HepG2 (cell line): ENCODE data around the gene BRCA2. TPM values are rescaled to one million over a fixed set of nuclear protein-coding genes. Genes with fewer than 3 reads are reported as not detected.

Experiments used
- ATAC-seq: fragments of 200-7000 bp; cut with Tn5 transposase; 3 replicates; pipeline ENCODE4 v1.9.1; 2020; ENCODE audit warnings: mild to moderate bottlenecking, moderate library complexity
- BruUV-seq: library from RNA; stranded (reverse); fragments of 400-500 nt; replicated peaks from 2 replicates; lab custom pipeline; 2021; lab: Mats Ljungman, UMichigan
- CTCF ChIA-PET: fragments of 300-600 bp; formaldehyde crosslinking; extraction: SDS; loops from one replicate; lab custom pipeline; 2021; ENCODE audit warnings: low total read pairs, inconsistent platforms, low intra/inter-chr PET ratio; lab: Yijun Ruan, JAX
- POLR2A ChIA-PET: fragments of 350-600 bp; sonication (Branson Sonifier 250); formaldehyde crosslinking; loops from one replicate; lab custom pipeline; 2020; ENCODE audit warnings: antibody characterized with exemption, inconsistent platforms; lab: Yijun Ruan, JAX
- DNase-seq: peaks from one replicate; pipeline ENCODE4 v3.0.0-alpha.2; 2015; ENCODE audit warnings: low spot score
- FAIRE-seq: peaks from 3 replicates; lab custom pipeline; 2011; peaks lifted over from hg19 to GRCh38; lab: Jason Lieb, UNC
- H2AFZ ChIP-seq: one replicate; pipeline ENCODE4 v1.6.1; 2011; ENCODE audit warnings: low read length, inconsistent platforms
- H3K27ac ChIP-seq: fragments of 300-600 bp; 3 replicates; pipeline ENCODE4 v1.8.0; 2011; ENCODE audit warnings: mixed run types, mild to moderate bottlenecking, mixed read lengths, low read length, inconsistent platforms; ENCODE audit not compliant: insufficient read depth; ENCODE audit errors: extremely low read length
- H3K27me3 ChIP-seq, 2 experiments: fragments of 200-600 bp in 1 of 2; 2 replicates in 1 of 2; 3 replicates in 1 of 2; pipeline versions ENCODE4 v1.6.0 to v1.8.0; 2011; ENCODE audit warnings: low read length in 2 of 2, mild to moderate bottlenecking in 2 of 2, moderate library complexity in 2 of 2, inconsistent platforms in 1 of 2; ENCODE audit not compliant: insufficient read depth in 2 of 2, control insufficient read depth in 1 of 2
- H3K36me3 ChIP-seq, 2 experiments: fragments of 200-600 bp in 1 of 2; replicated peaks in 1 of 2; 2 replicates in 1 of 2; 3 replicates in 1 of 2; pipeline versions ENCODE4 v1.5.1 to v1.8.0; 2011; ENCODE audit warnings: low read length in 2 of 2, inconsistent platforms in 1 of 2; ENCODE audit not compliant: insufficient read depth in 2 of 2, control insufficient read depth in 1 of 2
- H3K4me1 ChIP-seq: 2 replicates; pipeline ENCODE4 v1.5.1; 2012; ENCODE audit warnings: low read length, inconsistent platforms; ENCODE audit not compliant: insufficient read depth
- H3K4me2 ChIP-seq: 2 replicates; pipeline ENCODE4 v1.6.0; 2011; ENCODE audit warnings: low read depth, low read length, inconsistent platforms
- H3K4me3 ChIP-seq, 3 experiments: fragments of 200-600 bp in 1 of 3; sonication (generic), shearing (Covaris generic) in 1 of 3; replicated peaks in 1 of 3; 2 replicates each; pipeline ENCODE4 v1.5.1; 2011 to 2016; ENCODE audit warnings: low read length in 3 of 3, inconsistent platforms in 2 of 3, low read depth in 2 of 3, mild to moderate bottlenecking in 2 of 3, control low read depth in 1 of 3, mixed read lengths in 1 of 3; ENCODE audit not compliant: insufficient read depth in 1 of 3
- H3K79me2 ChIP-seq: one replicate; pipeline ENCODE4 v1.6.1; 2011; ENCODE audit warnings: low read length, inconsistent platforms; ENCODE audit not compliant: insufficient read depth
- H3K9ac ChIP-seq: 2 replicates; pipeline ENCODE4 v1.6.0; 2011; ENCODE audit warnings: mild to moderate bottlenecking, low read depth, low read length, inconsistent platforms; ENCODE audit not compliant: insufficient read depth
- H3K9me3 ChIP-seq: 2 replicates; pipeline ENCODE4 v1.5.1; 2012; ENCODE audit warnings: mild to moderate bottlenecking, low read length
- H4K20me1 ChIP-seq: 2 replicates; pipeline ENCODE4 v1.6.0; 2011; ENCODE audit warnings: inconsistent platforms, mild to moderate bottlenecking, low read length, moderate library complexity; ENCODE audit not compliant: insufficient read depth
- BCL6 ChIP-seq: IDR thresholded peaks from 2 replicates; pipeline ENCODE4 v1.6.1; 2016; ENCODE audit warnings: missing genetic modification reagents, missing compliant biosample characterization
- ETV5 ChIP-seq: IDR thresholded peaks from 2 replicates; pipeline ENCODE4 v1.6.1; 2018; ENCODE audit warnings: missing biosample characterization, missing genetic modification reagents, inconsistent platforms, borderline replicate concordance
- FOSL1 ChIP-seq: sonication (generic); formaldehyde crosslinking; IDR thresholded peaks from 2 replicates; pipeline ENCODE4 v1.9.0; 2021; ENCODE audit warnings: missing genetic modification reagents, borderline replicate concordance
- GATAD2A ChIP-seq: IDR thresholded peaks from 2 replicates; pipeline ENCODE4 v1.6.1; 2016
- SAP130 ChIP-seq: IDR thresholded peaks from 2 replicates; pipeline ENCODE4 v1.6.1; 2016; ENCODE audit warnings: low read depth
- TFE3 ChIP-seq: IDR thresholded peaks from 2 replicates; pipeline ENCODE4 v1.6.1; 2016
- ZNF703 ChIP-seq: sonication (generic); formaldehyde crosslinking; IDR thresholded peaks from 2 replicates; pipeline ENCODE4 v1.5.1; 2020; ENCODE audit warnings: missing genetic modification reagents, mild to moderate bottlenecking, moderate library complexity, borderline replicate concordance
- WGBS: methylation state at CpG from one replicate; pipeline ENCODE4 v1.1.6; 2017; ENCODE audit warnings: low lambda C conversion rate; 5-methylcytosine and 5-hydroxymethylcytosine counted together
- in situ Hi-C: cut with HindIII; loops from 2 replicates; pipeline ENCODE4 v1.10.0; 2017; ENCODE audit warnings: low pct_unique_long_range_greater_than_20kb; ENCODE audit not compliant: extremely low pct_ligation_motif_present
- intact Hi-C: fragments of 100-400 bp; cut with micrococcal nuclease; formaldehyde crosslinking; loops from one replicate; pipeline ENCODE4 v1.10.0; 2022; ENCODE audit not compliant: unreplicated experiment
- polyA plus RNA-seq, 8 experiments: library from polyadenylated mRNA; depleted of rRNA in 3 of 8; stranded (reverse) in 7 of 8; unstranded in 1 of 8; fragments of >200 nt; fragmentation: Illumina TruSeq in 4 of 8; extraction: Trizol in 4 of 8; gene quantifications; 2 replicates each; pipeline versions ENCODE4 v1.2.1 to v1.2.3, GENCODE V29; 2011 to 2016; ENCODE audit warnings: low read depth in 4 of 8, missing spikeins in 1 of 8, mixed read lengths in 1 of 8; ENCODE audit not compliant: insufficient read depth in 1 of 8
- total RNA-seq, 5 experiments: library from RNA; depleted of rRNA; stranded (reverse); fragments of >200 nt; fragmentation: Illumina TruSeq; extraction: Trizol; gene quantifications; 2 replicates each; pipeline ENCODE4 v1.2.3, GENCODE V29; 2016; ENCODE audit warnings: low read depth in 1 of 5
- TF ChIP-seq, protein P1 (sequence below): sonication (generic); formaldehyde crosslinking; conservative IDR thresholded peaks from 2 replicates; pipeline ENCODE4 v1.8.0; 2022; ENCODE audit warnings: missing genetic modification reagents
- TF ChIP-seq, protein P2 (sequence below), 2 experiments: sonication (generic) in 1 of 2; formaldehyde crosslinking in 1 of 2; IDR thresholded peaks; 2 replicates each; pipeline versions ENCODE4 v1.6.1 to v1.9.0; 2014 to 2022; ENCODE audit warnings: antibody characterized with exemption in 1 of 2, borderline replicate concordance in 1 of 2, inconsistent platforms in 1 of 2, low read depth in 1 of 2, missing genetic modification reagents in 1 of 2

BRCA2 gene
- total and polyA plus RNA-seq, 2 of the 13 experiments (the other 11 are each of a cell fraction or from before 2014, with no cell fraction given): 3.1 to 24.6 TPM

GRCh38 chr13:32432856-32433255 is 117.5 kb downstream of the BRCA2 start:
- no peak for FAIRE-seq
- no peaks in the 10 kb centered on the region for H3K9me3 ChIP-seq
- no peaks in the 10 kb centered on the region; a peak in 1 of 5 replicates for H3K36me3 ChIP-seq
- intact Hi-C loops: no loop called here
- TF ChIP-seq TFE3 (CRISPR knock-in tag) (0 out of 2 replicates have a peak, but pooled peaks have one; percentile 21), ZNF703 (CRISPR knock-in tag) (no peak), ETV5 (CRISPR knock-in tag) (peak; percentile 46; the same call in 1 of the 2 replicates), FOSL1 (CRISPR knock-in tag) (no peak), GATAD2A (CRISPR knock-in tag) (0 out of 2 replicates have a peak, but pooled peaks have one; percentile 15), SAP130 (peak; percentile 48; the same call in 1 of the 2 replicates), BCL6 (CRISPR knock-in tag) (no peak)
- TF ChIP-seq, protein P1, sequence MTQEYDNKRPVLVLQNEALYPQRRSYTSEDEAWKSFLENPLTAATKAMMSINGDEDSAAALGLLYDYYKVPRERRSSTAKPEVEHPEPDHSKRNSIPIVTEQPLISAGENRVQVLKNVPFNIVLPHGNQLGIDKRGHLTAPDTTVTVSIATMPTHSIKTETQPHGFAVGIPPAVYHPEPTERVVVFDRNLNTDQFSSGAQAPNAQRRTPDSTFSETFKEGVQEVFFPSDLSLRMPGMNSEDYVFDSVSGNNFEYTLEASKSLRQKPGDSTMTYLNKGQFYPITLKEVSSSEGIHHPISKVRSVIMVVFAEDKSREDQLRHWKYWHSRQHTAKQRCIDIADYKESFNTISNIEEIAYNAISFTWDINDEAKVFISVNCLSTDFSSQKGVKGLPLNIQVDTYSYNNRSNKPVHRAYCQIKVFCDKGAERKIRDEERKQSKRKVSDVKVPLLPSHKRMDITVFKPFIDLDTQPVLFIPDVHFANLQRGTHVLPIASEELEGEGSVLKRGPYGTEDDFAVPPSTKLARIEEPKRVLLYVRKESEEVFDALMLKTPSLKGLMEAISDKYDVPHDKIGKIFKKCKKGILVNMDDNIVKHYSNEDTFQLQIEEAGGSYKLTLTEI (CRISPR knock-in tag): no peak
- TF ChIP-seq, protein P2, sequence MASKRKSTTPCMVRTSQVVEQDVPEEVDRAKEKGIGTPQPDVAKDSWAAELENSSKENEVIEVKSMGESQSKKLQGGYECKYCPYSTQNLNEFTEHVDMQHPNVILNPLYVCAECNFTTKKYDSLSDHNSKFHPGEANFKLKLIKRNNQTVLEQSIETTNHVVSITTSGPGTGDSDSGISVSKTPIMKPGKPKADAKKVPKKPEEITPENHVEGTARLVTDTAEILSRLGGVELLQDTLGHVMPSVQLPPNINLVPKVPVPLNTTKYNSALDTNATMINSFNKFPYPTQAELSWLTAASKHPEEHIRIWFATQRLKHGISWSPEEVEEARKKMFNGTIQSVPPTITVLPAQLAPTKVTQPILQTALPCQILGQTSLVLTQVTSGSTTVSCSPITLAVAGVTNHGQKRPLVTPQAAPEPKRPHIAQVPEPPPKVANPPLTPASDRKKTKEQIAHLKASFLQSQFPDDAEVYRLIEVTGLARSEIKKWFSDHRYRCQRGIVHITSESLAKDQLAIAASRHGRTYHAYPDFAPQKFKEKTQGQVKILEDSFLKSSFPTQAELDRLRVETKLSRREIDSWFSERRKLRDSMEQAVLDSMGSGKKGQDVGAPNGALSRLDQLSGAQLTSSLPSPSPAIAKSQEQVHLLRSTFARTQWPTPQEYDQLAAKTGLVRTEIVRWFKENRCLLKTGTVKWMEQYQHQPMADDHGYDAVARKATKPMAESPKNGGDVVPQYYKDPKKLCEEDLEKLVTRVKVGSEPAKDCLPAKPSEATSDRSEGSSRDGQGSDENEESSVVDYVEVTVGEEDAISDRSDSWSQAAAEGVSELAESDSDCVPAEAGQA (IDR thresholded peaks at IDR 0.05; ENCODE audit: low read depth): no peak
- TF ChIP-seq, protein P2 (CRISPR knock-in tag; IDR thresholded peaks at IDR 0.05; ENCODE audit: borderline replicate concordance): no peak
- no peaks in the 10 kb centered on the region for H3K79me2 ChIP-seq
- in situ Hi-C loops: loop anchor here (25.0 kb wide), 1 partner anchor 396 kb away; the partner anchor contains the start of gene FRY
- 99% methylated on average over 3 of the region's 3 CpGs for WGBS
- no peak for ATAC-seq
- H4K20me1 ChIP-seq: no peaks in the 10 kb centered on the region
- peaks cover 29% of the 10 kb centered on the region for H3K4me1 ChIP-seq
- POLR2A ChIA-PET: no interaction called here
- no TSS peak for BruUV-seq
- H2AFZ ChIP-seq: no peak overlapping the region
- no peak overlapping the region for H3K27ac ChIP-seq
- peak; percentile 49 for DNase-seq
- H3K4me3 ChIP-seq: no peak overlapping the region
- H3K9ac ChIP-seq: no peak overlapping the region
- CTCF ChIA-PET: no interaction called here
- no peak overlapping the region for H3K4me2 ChIP-seq
- H3K27me3 ChIP-seq: no peaks in the 10 kb centered on the region
